Measurements from ENCODE around the gene UGT2A1. TPM values are rescaled to one million over a fixed set of nuclear protein-coding genes. Genes with fewer than 3 reads are reported as not detected.
"Not testable (repeated sequence)": the region's sequence is repeated elsewhere in the genome, so short reads cannot be mapped to it uniquely, and the experiment has no call there.

Gene UGT2A1
- total and polyA plus RNA-seq, 9 donors, result not detected

DNA sequence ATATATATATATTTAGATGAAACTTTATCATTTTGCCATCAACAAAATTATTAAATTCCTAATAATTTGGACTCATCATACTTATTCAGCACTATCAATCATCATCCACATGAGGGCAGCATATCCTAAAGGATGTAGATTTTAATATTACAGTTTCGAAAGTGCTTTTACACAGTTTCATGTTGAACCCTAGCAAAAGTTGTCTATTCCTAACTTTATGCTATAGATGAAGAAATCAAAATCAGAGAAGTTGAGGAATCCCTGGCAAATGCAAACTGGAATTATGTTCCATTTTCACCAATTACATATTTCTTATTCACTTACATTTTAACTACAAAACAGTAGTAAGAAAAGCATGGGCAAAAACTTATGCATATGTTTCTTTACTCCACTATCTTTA lies 36.6 kb upstream of the UGT2A1 start:
- intact Hi-C loops (cut with DNase I), result no loop called here
- WGBS, 3 donors, result 0% methylated on average over 1 of the region's 1 CpG

DNA sequence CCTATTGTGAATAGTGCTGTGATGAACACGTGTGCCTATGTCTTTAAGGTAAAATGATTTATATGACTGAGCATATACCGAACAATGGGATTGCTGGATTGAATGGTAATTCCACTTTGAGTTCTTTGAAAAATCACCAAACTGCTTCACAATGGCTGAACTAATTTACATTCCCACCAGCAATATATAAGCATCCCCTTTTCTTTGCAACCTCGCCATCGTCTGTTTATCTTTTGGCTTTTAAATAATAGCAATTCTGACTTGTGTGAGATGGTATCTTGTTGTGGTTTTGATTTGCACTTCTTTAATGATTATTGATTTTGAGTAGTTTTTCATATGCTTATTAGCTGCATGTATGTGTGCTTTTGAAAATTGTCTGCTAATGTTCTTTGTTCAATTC lies 31.8 kb upstream of the UGT2A1 start:
- Histone ChIP-seq H3K4me1 (ENCODE audit: insufficient read depth) (no peaks in the 10 kb centered on the region), H3K27me3 (no peaks in the 10 kb centered on the region), H3K4me3 (no peak overlapping the region), H3K9me3 (no peaks in the 10 kb centered on the region), H3K27ac (no peak overlapping the region), H3K36me3 (no peaks in the 10 kb centered on the region)
- TF ChIP-seq POLR2A (IDR thresholded peaks at IDR 0.05) (no peak), EP300 (IDR thresholded peaks at IDR 0.05) (no peak)
- TF ChIP-seq, protein P1, sequence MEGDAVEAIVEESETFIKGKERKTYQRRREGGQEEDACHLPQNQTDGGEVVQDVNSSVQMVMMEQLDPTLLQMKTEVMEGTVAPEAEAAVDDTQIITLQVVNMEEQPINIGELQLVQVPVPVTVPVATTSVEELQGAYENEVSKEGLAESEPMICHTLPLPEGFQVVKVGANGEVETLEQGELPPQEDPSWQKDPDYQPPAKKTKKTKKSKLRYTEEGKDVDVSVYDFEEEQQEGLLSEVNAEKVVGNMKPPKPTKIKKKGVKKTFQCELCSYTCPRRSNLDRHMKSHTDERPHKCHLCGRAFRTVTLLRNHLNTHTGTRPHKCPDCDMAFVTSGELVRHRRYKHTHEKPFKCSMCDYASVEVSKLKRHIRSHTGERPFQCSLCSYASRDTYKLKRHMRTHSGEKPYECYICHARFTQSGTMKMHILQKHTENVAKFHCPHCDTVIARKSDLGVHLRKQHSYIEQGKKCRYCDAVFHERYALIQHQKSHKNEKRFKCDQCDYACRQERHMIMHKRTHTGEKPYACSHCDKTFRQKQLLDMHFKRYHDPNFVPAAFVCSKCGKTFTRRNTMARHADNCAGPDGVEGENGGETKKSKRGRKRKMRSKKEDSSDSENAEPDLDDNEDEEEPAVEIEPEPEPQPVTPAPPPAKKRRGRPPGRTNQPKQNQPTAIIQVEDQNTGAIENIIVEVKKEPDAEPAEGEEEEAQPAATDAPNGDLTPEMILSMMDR (IDR thresholded peaks at IDR 0.05), result no peak
- DNase-seq, result no peak
- intact Hi-C loops (cut with DNase I), result no loop called here
- 55 to 63% (median 60%) methylated on average over 4 of the region's 4 CpGs for WGBS, 3 donors

More for the DNA sequence above, 36.6 kb upstream of the UGT2A1 start:
- Histone ChIP-seq H3K9me3 (no peaks in the 10 kb centered on the region), H3K27me3 (no peaks in the 10 kb centered on the region), H3K4me1 (ENCODE audit: insufficient read depth) (no peaks in the 10 kb centered on the region), H3K36me3 (no peaks in the 10 kb centered on the region), H3K4me3 (no peak overlapping the region), H3K27ac (no peak overlapping the region)
- DNase-seq, result no peak
- TF ChIP-seq, protein P1 (IDR thresholded peaks at IDR 0.05), result no peak
- TF ChIP-seq POLR2A (IDR thresholded peaks at IDR 0.05), result no peak
- no peak for TF ChIP-seq EP300 (IDR thresholded peaks at IDR 0.05)

DNA sequence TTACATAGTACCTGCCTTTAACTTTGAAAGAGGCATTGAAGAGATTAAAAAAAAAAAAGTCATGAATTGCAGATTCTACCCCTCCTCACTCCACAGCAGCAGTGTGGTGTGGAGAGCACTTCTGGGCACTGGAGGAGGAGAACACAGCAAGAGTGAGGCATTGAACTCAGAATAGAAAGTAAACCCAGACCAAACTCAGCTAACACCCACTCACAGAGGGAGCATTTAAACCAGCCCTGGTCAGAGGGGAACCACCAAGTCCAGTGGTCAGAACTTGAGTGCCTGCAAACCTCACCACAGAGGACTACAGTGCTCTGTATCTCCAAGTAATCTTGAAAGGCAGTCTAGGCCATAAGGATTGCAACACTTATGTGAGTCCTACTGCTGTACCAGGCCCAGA lies 15.6 kb upstream of the UGT2A1 start:
- Histone ChIP-seq H3K9me3 (no peaks in the 10 kb centered on the region), H3K4me3 (no peak overlapping the region), H3K27ac (no peak overlapping the region), H3K27me3 (no peaks in the 10 kb centered on the region), H3K36me3 (no peaks in the 10 kb centered on the region), H3K4me1 (ENCODE audit: insufficient read depth) (no peaks in the 10 kb centered on the region)
- intact Hi-C loops (cut with DNase I), result no loop called here
- DNase-seq, result no peak
- TF ChIP-seq, protein P1 (IDR thresholded peaks at IDR 0.05), result no peak
- TF ChIP-seq POLR2A (IDR thresholded peaks at IDR 0.05) (no peak), EP300 (IDR thresholded peaks at IDR 0.05) (no peak)

DNA sequence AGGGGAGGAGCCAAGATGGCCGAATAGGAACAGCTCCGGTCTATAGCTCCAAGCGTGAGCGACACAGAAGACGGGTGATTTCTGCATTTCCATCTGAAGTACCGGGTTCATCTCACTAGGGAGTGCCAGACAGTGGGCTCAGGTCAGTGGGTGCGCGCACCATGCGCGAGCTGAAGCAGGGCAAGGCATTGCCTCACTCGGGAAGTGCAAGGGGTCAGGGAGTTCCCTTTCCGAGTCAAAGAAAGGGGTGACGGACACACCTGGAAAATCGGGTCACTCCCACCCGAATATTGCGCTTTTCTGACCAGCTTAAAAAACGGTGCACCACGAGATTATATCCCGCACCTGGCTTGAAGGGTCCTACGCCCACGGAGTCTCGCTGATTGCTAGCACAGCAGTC lies 11.0 kb upstream of the UGT2A1 start:
- H3K9me3 ChIP-seq; H3K4me1 ChIP-seq (ENCODE audit: insufficient read depth); intact Hi-C loops (cut with DNase I); H3K4me3 ChIP-seq; DNase-seq; H3K27me3 ChIP-seq; H3K27ac ChIP-seq; H3K36me3 ChIP-seq: not testable (repeated sequence)
- 82 to 93% (median 87%) methylated on average over 22 of the region's 22 CpGs for WGBS, 3 donors

DNA sequence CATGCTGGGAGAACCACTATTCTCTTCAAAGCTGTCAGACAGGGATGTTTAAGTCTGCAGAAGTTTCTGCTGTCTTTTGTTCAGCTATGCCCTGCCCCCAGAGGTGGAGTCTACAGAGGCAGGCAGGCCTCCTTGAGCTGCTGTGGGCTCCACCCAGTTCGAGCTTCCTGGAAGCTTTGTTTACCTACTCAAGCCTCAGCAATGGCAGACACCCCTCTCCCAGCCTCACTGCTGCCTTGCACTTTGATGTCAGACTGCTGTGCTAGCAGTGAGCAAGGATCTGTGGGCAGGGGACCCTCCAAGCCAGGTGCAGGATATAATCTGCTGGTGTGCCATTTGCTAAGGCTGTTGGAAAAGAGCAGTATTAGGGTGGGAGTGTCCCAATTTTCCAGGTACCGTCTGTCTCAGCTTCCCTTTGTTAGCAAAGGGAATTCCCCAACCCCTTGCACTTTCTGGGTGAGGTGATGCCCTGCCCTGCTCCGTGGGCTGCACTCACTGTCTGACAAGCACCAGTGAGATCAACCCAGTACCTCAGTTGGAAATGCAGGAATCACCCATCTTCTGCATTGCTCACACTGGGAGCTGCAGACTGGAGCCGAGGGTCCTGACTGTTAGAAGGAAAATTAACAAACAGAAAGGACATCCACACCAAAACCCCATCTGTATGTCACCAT lies 8.2 kb upstream of the UGT2A1 start:
- H3K9me3 ChIP-seq; intact Hi-C loops (cut with DNase I); H3K27ac ChIP-seq; H3K27me3 ChIP-seq; H3K36me3 ChIP-seq; DNase-seq; H3K4me1 ChIP-seq (ENCODE audit: insufficient read depth); H3K4me3 ChIP-seq: not testable (repeated sequence)
- 65 to 75% (median 68%) methylated on average over 4 of the region's 4 CpGs for WGBS, 3 donors

All from ovary (tissue), 9 donors.